ENCODE results near the gene ARL4A. TPM values are rescaled to one million over a fixed set of nuclear protein-coding genes. Genes with fewer than 3 reads are reported as not detected.

ARL4A gene
- total and polyA plus RNA-seq, 2 of the 13 experiments (the other 11 are each of a cell fraction or from before 2014, with no cell fraction given): 10.8 to 25.6 TPM

- TF ChIP-seq ZNF646 (CRISPR knock-in tag; IDR thresholded peaks at IDR 0.05): peak; percentile 52; the same call in 1 of the 2 replicates
- 0 out of 2 replicates have a peak, but pooled peaks have one; percentile 16 for TF ChIP-seq BCL6 (CRISPR knock-in tag; IDR thresholded peaks at IDR 0.05)
- TF ChIP-seq ZNF260 (CRISPR knock-in tag; IDR thresholded peaks at IDR 0.05; ENCODE audit: borderline replicate concordance, low read depth): no peak
- 0 out of 2 replicates have a peak, but pooled peaks have one; percentile 26 for TF ChIP-seq CREBL2 (CRISPR knock-in tag; IDR thresholded peaks at IDR 0.05; ENCODE audit: borderline replicate concordance)
- TF ChIP-seq SALL1 (CRISPR knock-in tag; IDR thresholded peaks at IDR 0.05): 0 out of 2 replicates have a peak, but pooled peaks have one; percentile 18
- no peak for TF ChIP-seq FOXA1 (IDR thresholded peaks at IDR 0.05)
- TF ChIP-seq FOXA1 (CRISPR knock-in tag; IDR thresholded peaks at IDR 0.05): peak; percentile 7; the same call in 1 of the 2 replicates
- TF ChIP-seq ZMAT3 (CRISPR knock-in tag; conservative IDR thresholded peaks at IDR 0.05): no peak
- TF ChIP-seq MAFF (IDR thresholded peaks at IDR 0.05; ENCODE audit: low read depth, low read length): 0 out of 2 replicates have a peak, but pooled peaks have one; percentile 49
- TF ChIP-seq PHF8 (CRISPR knock-in tag; IDR thresholded peaks at IDR 0.05): 0 out of 2 replicates have a peak, but pooled peaks have one; percentile 20
- no peak for TF ChIP-seq AGO1 (IDR thresholded peaks at IDR 0.05; ENCODE audit: low read depth, low read length, poor library complexity, severe bottlenecking)
Observed at GRCh38 chr7:12715372-12716133, 28.1 kb downstream of the ARL4A start (continued).

All from HepG2 (cell line).